Caco-2 (cell line): Measurements from ENCODE around the gene SLC11A2. TPM values are rescaled to one million over a fixed set of nuclear protein-coding genes. Genes with fewer than 3 reads are reported as not detected.

Source experiments
- BruUV-seq: library from RNA; stranded (reverse); fragments of 400-500 nt; replicated peaks from 2 replicates; lab custom pipeline; 2021; lab: Mats Ljungman, UMichigan
- CTCF ChIA-PET: fragments of 300-600 bp; sonication (Branson Sonifier 250); formaldehyde crosslinking; loops from one replicate; lab custom pipeline; 2022; ENCODE audit warnings: antibody characterized with exemption; lab: Charles Lee
- POLR2A ChIA-PET: fragments of 300-600 bp; sonication (Branson Sonifier 250); formaldehyde crosslinking; loops from one replicate; lab custom pipeline; 2022; ENCODE audit warnings: antibody characterized with exemption; lab: Charles Lee
- DNase-seq, 2 experiments: peaks; one replicate each; pipeline versions ENCODE4 v3.0.0 to v3.0.0-alpha.2; 2020 to 2022
- H3K27me3 ChIP-seq: replicated peaks from 2 replicates; pipeline ENCODE4 v1.6.0; 2011; ENCODE audit warnings: low read length; ENCODE audit not compliant: control insufficient read depth, insufficient read depth
- H3K36me3 ChIP-seq: 2 replicates; pipeline ENCODE4 v1.5.1; 2011; ENCODE audit warnings: low read length; ENCODE audit not compliant: control insufficient read depth, insufficient read depth
- H3K4me1 ChIP-seq: fragments of 250-450 bp; sonication (Bioruptor Pico); 2 replicates; pipeline ENCODE4 v1.5.1; 2020; ENCODE audit warnings: mild to moderate bottlenecking
- H3K4me3 ChIP-seq: 2 replicates; pipeline ENCODE4 v1.5.1; 2011; ENCODE audit warnings: low read depth, mild to moderate bottlenecking, control low read depth, low read length
- H3K9me3 ChIP-seq: fragments of 250-450 bp; sonication (Bioruptor Pico); 2 replicates; pipeline ENCODE4 v1.5.1; 2020; ENCODE audit warnings: mild to moderate bottlenecking, moderate library complexity
- H3K27ac Mint-ChIP-seq: one replicate; pipeline ENCODE4 v1.8.0; 2022; ENCODE audit warnings: mixed read lengths; ENCODE audit not compliant: unreplicated experiment
- H3K27me3 Mint-ChIP-seq: one replicate; pipeline ENCODE4 v1.8.0; 2022; ENCODE audit warnings: mixed read lengths; ENCODE audit not compliant: insufficient read depth, unreplicated experiment
- H3K36me3 Mint-ChIP-seq: one replicate; pipeline ENCODE4 v1.8.0; 2022; ENCODE audit warnings: mild to moderate bottlenecking, mixed read lengths; ENCODE audit not compliant: insufficient read depth, unreplicated experiment
- H3K4me1 Mint-ChIP-seq: one replicate; pipeline ENCODE4 v1.8.0; 2022; ENCODE audit warnings: low read depth, mixed read lengths; ENCODE audit not compliant: unreplicated experiment
- H3K4me3 Mint-ChIP-seq: one replicate; pipeline ENCODE4 v1.8.0; 2022; ENCODE audit warnings: mild to moderate bottlenecking, moderate library complexity, mixed read lengths; ENCODE audit not compliant: unreplicated experiment
- H3K9me3 Mint-ChIP-seq: one replicate; pipeline ENCODE4 v1.8.0; 2022; ENCODE audit warnings: mixed read lengths; ENCODE audit not compliant: unreplicated experiment
- CTCF ChIP-seq, 2 experiments: fragments of 200-600 bp in 1 of 2; IDR thresholded peaks; 1 replicate in 1 of 2; 2 replicates in 1 of 2; pipeline versions ENCODE4 v1.5.1 to v1.8.0; 2011 to 2022; ENCODE audit warnings: antibody characterized with exemption in 1 of 2, control low read depth in 1 of 2, inconsistent platforms in 1 of 2, low read depth in 1 of 2, low read length in 1 of 2, mild to moderate bottlenecking in 1 of 2, moderate library complexity in 1 of 2; ENCODE audit not compliant: insufficient read depth in 1 of 2, severe bottlenecking in 1 of 2, unreplicated experiment in 1 of 2
- intact Hi-C: fragments of 100-400 bp; cut with micrococcal nuclease; formaldehyde crosslinking; loops from one replicate; pipeline ENCODE4 v1.10.0; 2022; ENCODE audit not compliant: unreplicated experiment
- total RNA-seq: library from RNA; stranded (reverse); gene quantifications from 2 replicates; pipeline ENCODE4 v1.2.3, GENCODE V29; 2022

The SLC11A2 gene
- total RNA-seq, 1 experiment from 2014 or later, result 115 TPM

GRCh38 chr12:50937653-50938052, 88.5 kb downstream of the SLC11A2 start:
- CTCF ChIA-PET, result no interaction called here
- Histone ChIP-seq H3K27me3 (no peaks in the 10 kb centered on the region), H3K4me3 (no peak overlapping the region), H3K4me1 (peaks cover 31% of the 10 kb centered on the region), H3K9me3 (peaks cover 16% of the 10 kb centered on the region; the same call in 1 of the 2 replicates), H3K36me3 (no peaks in the 10 kb centered on the region)
- H3K27ac Mint-ChIP-seq, result no peak overlapping the region
- DNase-seq, result no peak
- peaks cover 35% of the 10 kb centered on the region for H3K4me1 Mint-ChIP-seq
- no peak for TF ChIP-seq CTCF (IDR thresholded peaks at IDR 0.05; ENCODE audit: insufficient read depth in 1 of 2, low read depth in 1 of 2, low read length in 1 of 2, severe bottlenecking in 1 of 2, unreplicated experiment in 1 of 2)
- no TSS peak for BruUV-seq
- H3K36me3 Mint-ChIP-seq, result no peaks in the 10 kb centered on the region
- no peak overlapping the region for H3K4me3 Mint-ChIP-seq
- peaks cover 25% of the 10 kb centered on the region for H3K9me3 Mint-ChIP-seq
- no peaks in the 10 kb centered on the region for H3K27me3 Mint-ChIP-seq
- POLR2A ChIA-PET, result no interaction called here
- intact Hi-C loops, result no loop called here

- TF ChIP-seq CTCF (IDR thresholded peaks at IDR 0.05; ENCODE audit: insufficient read depth in 1 of 2, low read depth in 1 of 2, low read length in 1 of 2, severe bottlenecking in 1 of 2, unreplicated experiment in 1 of 2), result no peak
- Histone ChIP-seq H3K9me3 (peaks cover 16% of the 10 kb centered on the region; the same call in 1 of the 2 replicates), H3K4me1 (peaks cover 38% of the 10 kb centered on the region), H3K4me3 (no peak overlapping the region), H3K27me3 (no peaks in the 10 kb centered on the region), H3K36me3 (no peaks in the 10 kb centered on the region)
- POLR2A ChIA-PET, result no interaction called here
- no peaks in the 10 kb centered on the region for H3K27me3 Mint-ChIP-seq
- peaks cover 25% of the 10 kb centered on the region for H3K9me3 Mint-ChIP-seq
- H3K27ac Mint-ChIP-seq, result peak overlapping the region; percentile 80
- no TSS peak for BruUV-seq
- peaks cover 37% of the 10 kb centered on the region for H3K4me1 Mint-ChIP-seq
- H3K4me3 Mint-ChIP-seq, result no peak overlapping the region
- H3K36me3 Mint-ChIP-seq, result no peaks in the 10 kb centered on the region
- CTCF ChIA-PET, result no interaction called here
- intact Hi-C loops, result no loop called here
- no peak for DNase-seq
Measured at GRCh38 chr12:50936821-50937530, 89.2 kb downstream of the SLC11A2 start.

GRCh38 chr12:50934981-50935807, 91.0 kb downstream of the SLC11A2 start:
- peaks cover 25% of the 10 kb centered on the region for H3K9me3 Mint-ChIP-seq
- no peaks in the 10 kb centered on the region for H3K27me3 Mint-ChIP-seq
- peaks cover 37% of the 10 kb centered on the region for H3K4me1 Mint-ChIP-seq
- Histone ChIP-seq H3K9me3 (peaks cover 16% of the 10 kb centered on the region; the same call in 1 of the 2 replicates), H3K36me3 (no peaks in the 10 kb centered on the region), H3K4me3 (no peak overlapping the region), H3K4me1 (peaks cover 41% of the 10 kb centered on the region), H3K27me3 (no peaks in the 10 kb centered on the region)
- H3K4me3 Mint-ChIP-seq, result peak overlapping the region; percentile 28
- DNase-seq, result no peak
- POLR2A ChIA-PET, result no interaction called here
- H3K27ac Mint-ChIP-seq, result peak overlapping the region; percentile 73
- intact Hi-C loops, result no loop called here
- BruUV-seq, result no TSS peak
- TF ChIP-seq CTCF (IDR thresholded peaks at IDR 0.05; ENCODE audit: insufficient read depth in 1 of 2, low read depth in 1 of 2, low read length in 1 of 2, severe bottlenecking in 1 of 2, unreplicated experiment in 1 of 2), result no peak
- H3K36me3 Mint-ChIP-seq, result no peaks in the 10 kb centered on the region
- CTCF ChIA-PET, result no interaction called here
